ENCODE measurements around the gene PARK7.

GRCh38 chr1:8022395-8023286 is 61.1 kb downstream of the PARK7 start:
- TF ChIP-seq CTCF (IDR thresholded peaks at IDR 0.05; ENCODE audit: low read length) (no peak), EZH2 (IDR thresholded peaks at IDR 0.05; ENCODE audit: borderline replicate concordance, low read length) (no peak)
